Measurements from ENCODE around the gene SCIMP. TPM values are rescaled to one million over a fixed set of nuclear protein-coding genes. Genes with fewer than 3 reads are reported as not detected.

The SCIMP gene
- total and polyA plus RNA-seq, 2 of the 13 experiments (the other 11 are each of a cell fraction or from before 2014, with no cell fraction given), result not detected

DNA sequence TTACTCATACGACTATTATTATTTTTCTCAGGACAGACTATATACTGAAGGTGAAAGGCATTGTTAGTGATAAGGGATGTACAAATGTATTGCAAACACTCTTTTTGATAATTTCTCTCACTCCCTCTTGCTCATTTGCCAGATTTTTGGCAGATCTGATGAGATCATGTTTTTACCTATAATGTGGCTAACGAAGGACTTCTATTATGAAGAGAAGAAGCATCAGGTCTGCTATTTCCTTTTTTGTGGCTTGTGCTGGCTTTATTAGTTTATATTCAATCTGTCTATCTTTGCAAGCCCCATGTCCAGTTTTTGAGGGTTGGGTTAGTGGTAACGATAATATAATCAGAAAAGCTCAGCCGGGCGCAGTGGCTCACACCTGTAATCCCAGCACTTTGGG, 22.5 kb upstream of the SCIMP start (continued):
- TF ChIP-seq, protein P1, sequence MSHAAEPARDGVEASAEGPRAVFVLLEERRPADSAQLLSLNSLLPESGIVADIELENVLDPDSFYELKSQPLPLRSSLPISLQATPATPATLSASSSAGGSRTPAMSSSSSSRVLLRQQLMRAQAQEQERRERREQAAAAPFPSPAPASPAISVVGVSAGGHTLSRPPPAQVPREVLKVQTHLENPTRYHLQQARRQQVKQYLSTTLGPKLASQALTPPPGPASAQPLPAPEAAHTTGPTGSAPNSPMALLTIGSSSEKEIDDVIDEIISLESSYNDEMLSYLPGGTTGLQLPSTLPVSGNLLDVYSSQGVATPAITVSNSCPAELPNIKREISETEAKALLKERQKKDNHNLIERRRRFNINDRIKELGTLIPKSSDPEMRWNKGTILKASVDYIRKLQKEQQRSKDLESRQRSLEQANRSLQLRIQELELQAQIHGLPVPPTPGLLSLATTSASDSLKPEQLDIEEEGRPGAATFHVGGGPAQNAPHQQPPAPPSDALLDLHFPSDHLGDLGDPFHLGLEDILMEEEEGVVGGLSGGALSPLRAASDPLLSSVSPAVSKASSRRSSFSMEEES (CRISPR knock-in tag; IDR thresholded peaks at IDR 0.05), result no peak
- TF ChIP-seq ZNF225 (CRISPR knock-in tag; IDR thresholded peaks at IDR 0.05) (no peak), ZNF549 (CRISPR knock-in tag; IDR thresholded peaks at IDR 0.05) (no peak), ZNF33A (CRISPR knock-in tag; IDR thresholded peaks at IDR 0.05; ENCODE audit: borderline replicate concordance) (no peak), MTF2 (CRISPR knock-in tag; IDR thresholded peaks at IDR 0.05; ENCODE audit: borderline replicate concordance) (no peak), KAT8 (CRISPR knock-in tag; IDR thresholded peaks at IDR 0.05) (no peak), PLRG1 (conservative IDR thresholded peaks at IDR 0.05) (no peak), KDM5B (CRISPR knock-in tag; IDR thresholded peaks at IDR 0.05; ENCODE audit: borderline replicate concordance) (no peak), SRSF9 (IDR thresholded peaks at IDR 0.05; ENCODE audit: borderline replicate concordance, insufficient read depth, low read depth, low read length, poor library complexity, severe bottlenecking) (no peak), GATAD2A (CRISPR knock-in tag; IDR thresholded peaks at IDR 0.05) (no peak), RXRA (CRISPR knock-in tag; IDR thresholded peaks at IDR 0.05) (no peak)
- TF ChIP-seq, protein P2, sequence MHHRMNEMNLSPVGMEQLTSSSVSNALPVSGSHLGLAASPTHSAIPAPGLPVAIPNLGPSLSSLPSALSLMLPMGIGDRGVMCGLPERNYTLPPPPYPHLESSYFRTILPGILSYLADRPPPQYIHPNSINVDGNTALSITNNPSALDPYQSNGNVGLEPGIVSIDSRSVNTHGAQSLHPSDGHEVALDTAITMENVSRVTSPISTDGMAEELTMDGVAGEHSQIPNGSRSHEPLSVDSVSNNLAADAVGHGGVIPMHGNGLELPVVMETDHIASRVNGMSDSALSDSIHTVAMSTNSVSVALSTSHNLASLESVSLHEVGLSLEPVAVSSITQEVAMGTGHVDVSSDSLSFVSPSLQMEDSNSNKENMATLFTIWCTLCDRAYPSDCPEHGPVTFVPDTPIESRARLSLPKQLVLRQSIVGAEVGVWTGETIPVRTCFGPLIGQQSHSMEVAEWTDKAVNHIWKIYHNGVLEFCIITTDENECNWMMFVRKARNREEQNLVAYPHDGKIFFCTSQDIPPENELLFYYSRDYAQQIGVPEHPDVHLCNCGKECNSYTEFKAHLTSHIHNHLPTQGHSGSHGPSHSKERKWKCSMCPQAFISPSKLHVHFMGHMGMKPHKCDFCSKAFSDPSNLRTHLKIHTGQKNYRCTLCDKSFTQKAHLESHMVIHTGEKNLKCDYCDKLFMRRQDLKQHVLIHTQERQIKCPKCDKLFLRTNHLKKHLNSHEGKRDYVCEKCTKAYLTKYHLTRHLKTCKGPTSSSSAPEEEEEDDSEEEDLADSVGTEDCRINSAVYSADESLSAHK (CRISPR knock-in tag; IDR thresholded peaks at IDR 0.05; ENCODE audit: borderline replicate concordance), result no peak
- TF ChIP-seq, protein P3, sequence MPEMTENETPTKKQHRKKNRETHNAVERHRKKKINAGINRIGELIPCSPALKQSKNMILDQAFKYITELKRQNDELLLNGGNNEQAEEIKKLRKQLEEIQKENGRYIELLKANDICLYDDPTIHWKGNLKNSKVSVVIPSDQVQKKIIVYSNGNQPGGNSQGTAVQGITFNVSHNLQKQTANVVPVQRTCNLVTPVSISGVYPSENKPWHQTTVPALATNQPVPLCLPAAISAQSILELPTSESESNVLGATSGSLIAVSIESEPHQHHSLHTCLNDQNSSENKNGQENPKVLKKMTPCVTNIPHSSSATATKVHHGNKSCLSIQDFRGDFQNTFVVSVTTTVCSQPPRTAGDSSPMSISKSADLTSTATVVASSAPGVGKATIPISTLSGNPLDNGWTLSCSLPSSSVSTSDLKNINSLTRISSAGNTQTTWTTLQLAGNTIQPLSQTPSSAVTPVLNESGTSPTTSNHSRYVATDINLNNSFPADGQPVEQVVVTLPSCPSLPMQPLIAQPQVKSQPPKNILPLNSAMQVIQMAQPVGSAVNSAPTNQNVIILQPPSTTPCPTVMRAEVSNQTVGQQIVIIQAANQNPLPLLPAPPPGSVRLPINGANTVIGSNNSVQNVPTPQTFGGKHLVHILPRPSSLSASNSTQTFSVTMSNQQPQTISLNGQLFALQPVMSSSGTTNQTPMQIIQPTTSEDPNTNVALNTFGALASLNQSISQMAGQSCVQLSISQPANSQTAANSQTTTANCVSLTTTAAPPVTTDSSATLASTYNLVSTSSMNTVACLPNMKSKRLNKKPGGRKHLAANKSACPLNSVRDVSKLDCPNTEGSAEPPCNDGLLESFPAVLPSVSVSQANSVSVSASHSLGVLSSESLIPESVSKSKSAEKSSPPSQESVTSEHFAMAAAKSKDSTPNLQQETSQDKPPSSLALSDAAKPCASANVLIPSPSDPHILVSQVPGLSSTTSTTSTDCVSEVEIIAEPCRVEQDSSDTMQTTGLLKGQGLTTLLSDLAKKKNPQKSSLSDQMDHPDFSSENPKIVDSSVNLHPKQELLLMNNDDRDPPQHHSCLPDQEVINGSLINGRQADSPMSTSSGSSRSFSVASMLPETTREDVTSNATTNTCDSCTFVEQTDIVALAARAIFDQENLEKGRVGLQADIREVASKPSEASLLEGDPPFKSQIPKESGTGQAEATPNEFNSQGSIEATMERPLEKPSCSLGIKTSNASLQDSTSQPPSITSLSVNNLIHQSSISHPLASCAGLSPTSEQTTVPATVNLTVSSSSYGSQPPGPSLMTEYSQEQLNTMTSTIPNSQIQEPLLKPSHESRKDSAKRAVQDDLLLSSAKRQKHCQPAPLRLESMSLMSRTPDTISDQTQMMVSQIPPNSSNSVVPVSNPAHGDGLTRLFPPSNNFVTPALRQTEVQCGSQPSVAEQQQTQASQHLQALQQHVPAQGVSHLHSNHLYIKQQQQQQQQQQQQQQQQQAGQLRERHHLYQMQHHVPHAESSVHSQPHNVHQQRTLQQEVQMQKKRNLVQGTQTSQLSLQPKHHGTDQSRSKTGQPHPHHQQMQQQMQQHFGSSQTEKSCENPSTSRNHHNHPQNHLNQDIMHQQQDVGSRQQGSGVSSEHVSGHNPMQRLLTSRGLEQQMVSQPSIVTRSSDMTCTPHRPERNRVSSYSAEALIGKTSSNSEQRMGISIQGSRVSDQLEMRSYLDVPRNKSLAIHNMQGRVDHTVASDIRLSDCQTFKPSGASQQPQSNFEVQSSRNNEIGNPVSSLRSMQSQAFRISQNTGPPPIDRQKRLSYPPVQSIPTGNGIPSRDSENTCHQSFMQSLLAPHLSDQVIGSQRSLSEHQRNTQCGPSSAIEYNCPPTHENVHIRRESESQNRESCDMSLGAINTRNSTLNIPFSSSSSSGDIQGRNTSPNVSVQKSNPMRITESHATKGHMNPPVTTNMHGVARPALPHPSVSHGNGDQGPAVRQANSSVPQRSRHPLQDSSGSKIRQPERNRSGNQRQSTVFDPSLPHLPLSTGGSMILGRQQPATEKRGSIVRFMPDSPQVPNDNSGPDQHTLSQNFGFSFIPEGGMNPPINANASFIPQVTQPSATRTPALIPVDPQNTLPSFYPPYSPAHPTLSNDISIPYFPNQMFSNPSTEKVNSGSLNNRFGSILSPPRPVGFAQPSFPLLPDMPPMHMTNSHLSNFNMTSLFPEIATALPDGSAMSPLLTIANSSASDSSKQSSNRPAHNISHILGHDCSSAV (CRISPR knock-in tag; IDR thresholded peaks at IDR 0.05; ENCODE audit: borderline replicate concordance), result no peak
